GM12878 (cell line): Measurements from ENCODE around the gene PPP2R5C.

Source experiments
- ASH2L ChIP-seq: fragments of 300-600, 200-600 bp; sonication (generic); IDR thresholded peaks from 2 replicates; pipeline ENCODE4 v1.6.1; 2017; ENCODE audit warnings: low read depth, mild to moderate bottlenecking, borderline replicate concordance
- ATF7 ChIP-seq: fragments of 450-650 bp; IDR thresholded peaks from 2 replicates; pipeline ENCODE4 v1.6.1; 2016; ENCODE audit warnings: low read depth, mild to moderate bottlenecking
- CEBPB ChIP-seq, 2 experiments: fragments of 150-350 bp in 1 of 2; IDR thresholded peaks; 2 replicates each; pipeline ENCODE4 v1.6.1; 2012 to 2014; ENCODE audit warnings: low read depth in 2 of 2, low read length in 2 of 2, borderline replicate concordance in 1 of 2, inconsistent platforms in 1 of 2
- CTCF ChIP-seq, 3 experiments: IDR thresholded peaks in 2 of 3; conservative IDR thresholded peaks in 1 of 3; 2 replicates each; pipeline ENCODE4 v1.5.1; 2011; ENCODE audit warnings: low read depth in 3 of 3, low read length in 3 of 3, mild to moderate bottlenecking in 3 of 3, control low read depth in 2 of 3, moderate library complexity in 2 of 3, inconsistent platforms in 1 of 3, mixed read lengths in 1 of 3; ENCODE audit not compliant: control insufficient read depth in 2 of 3, insufficient read depth in 1 of 3; ENCODE audit errors: extremely low read depth in 1 of 3
- EGR1 ChIP-seq, 2 experiments: IDR thresholded peaks; 1 replicate in 1 of 2; 2 replicates in 1 of 2; pipeline ENCODE4 v1.6.1; 2011 to 2012; ENCODE audit warnings: low read depth in 2 of 2, low read length in 2 of 2, borderline replicate concordance in 1 of 2, mild to moderate bottlenecking in 1 of 2, moderate library complexity in 1 of 2
- IRF3 ChIP-seq: fragments of 450-650 bp; IDR thresholded peaks from 2 replicates; pipeline ENCODE4 v1.6.1; 2014; ENCODE audit warnings: mild to moderate bottlenecking
- MEF2B ChIP-seq: fragments of 450-650 bp; IDR thresholded peaks from 2 replicates; pipeline ENCODE4 v1.6.1; 2018; ENCODE audit warnings: mild to moderate bottlenecking, moderate library complexity; ENCODE audit not compliant: partially characterized antibody, poor library complexity, severe bottlenecking
- NKRF ChIP-seq: fragments of 450-650 bp; conservative IDR thresholded peaks from 2 replicates; pipeline ENCODE4 v1.6.1; 2017; ENCODE audit warnings: mild to moderate bottlenecking, moderate library complexity
- PAX5 ChIP-seq: IDR thresholded peaks from 2 replicates; pipeline ENCODE4 v1.6.1; 2011; ENCODE audit warnings: low read depth, low read length, borderline replicate concordance
- PKNOX1 ChIP-seq: fragments of 450-650 bp; IDR thresholded peaks from 2 replicates; pipeline ENCODE4 v1.6.1; 2016; ENCODE audit warnings: mild to moderate bottlenecking
- POLR2AphosphoS5 ChIP-seq: IDR thresholded peaks from 2 replicates; pipeline ENCODE4 v1.6.1; 2011; ENCODE audit warnings: mild to moderate bottlenecking, low read length, inconsistent platforms
- RAD21 ChIP-seq: IDR thresholded peaks from 2 replicates; pipeline ENCODE4 v1.6.1; 2011; ENCODE audit warnings: mild to moderate bottlenecking, low read depth, low read length, moderate library complexity; ENCODE audit not compliant: insufficient read depth
- TBL1XR1 ChIP-seq: IDR thresholded peaks from 2 replicates; pipeline ENCODE4 v1.6.1; 2012; ENCODE audit warnings: low read depth, low read length, improper control_type of control experiment
- USF2 ChIP-seq: IDR thresholded peaks from 2 replicates; pipeline ENCODE4 v1.6.1; 2011; ENCODE audit warnings: low read depth, low read length, improper control_type of control experiment, borderline replicate concordance

GRCh38 chr14:101723061-101723595, 38.4 kb upstream of the PPP2R5C start:
- TF ChIP-seq EGR1 (IDR thresholded peaks at IDR 0.05; ENCODE audit: borderline replicate concordance in 1 of 2, low read depth in 2 of 2, low read length in 2 of 2) (no peak), PAX5 (no peak), USF2 (no peak), TBL1XR1 (no peak), RAD21 (no peak), POLR2AphosphoS5 (no peak), CTCF (IDR thresholded peaks at IDR 0.05 in 2 of 3, conservative IDR thresholded peaks at IDR 0.05 in 1 of 3; ENCODE audit: control insufficient read depth in 2 of 3, extremely low read depth in 1 of 3, insufficient read depth in 1 of 3, low read depth in 3 of 3, low read length in 3 of 3) (no peak), CEBPB (IDR thresholded peaks at IDR 0.05; ENCODE audit: borderline replicate concordance in 1 of 2, low read depth in 2 of 2, low read length in 2 of 2) (no peak), ASH2L (no peak), ATF7 (no peak), NKRF (no peak), MEF2B (no peak), PKNOX1 (no peak), IRF3 (no peak)
